Lung (tissue), 12 donors: ENCODE measurements around the gene POU5F1. TPM values are rescaled to one million over a fixed set of nuclear protein-coding genes. Genes with fewer than 3 reads are reported as not detected.
"Not testable (repeated sequence)": the region's sequence is repeated elsewhere in the genome, so short reads cannot be mapped to it uniquely, and the experiment has no call there.

Source experiments
- ATAC-seq: fragments of 200-7000 bp; cut with Tn5 transposase; one replicate; pipeline ENCODE4 v1.9.1; 2020; ENCODE audit warnings: moderate number of reproducible peaks; ENCODE audit not compliant: insufficient read depth, low FRiP score
- DNase-seq, 3 donors: peaks; one replicate each; pipeline ENCODE4 v3.0.0-alpha.2; 2013 to 2017
- H3K27ac ChIP-seq, 2 donors: one replicate each; pipeline ENCODE4 v1.5.1; 2013; ENCODE audit warnings: mild to moderate bottlenecking in 2 of 2, moderate library complexity in 2 of 2, control low read depth in 1 of 2, inconsistent platforms in 1 of 2, low read depth in 1 of 2, low read length in 1 of 2
- H3K27me3 ChIP-seq, 3 donors: one replicate each; pipeline ENCODE4 v1.5.1; 2013; ENCODE audit warnings: low read length in 2 of 3; ENCODE audit not compliant: control insufficient read depth in 3 of 3, insufficient read depth in 3 of 3
- H3K36me3 ChIP-seq, 4 donors: one replicate each; pipeline ENCODE4 v1.5.1; 2013; ENCODE audit warnings: low read length in 4 of 4, mild to moderate bottlenecking in 1 of 4, moderate library complexity in 1 of 4; ENCODE audit not compliant: control insufficient read depth in 4 of 4, insufficient read depth in 4 of 4
- H3K4me1 ChIP-seq, 5 donors: one replicate each; pipeline ENCODE4 v1.5.1; 2013; ENCODE audit warnings: low read length in 5 of 5, mild to moderate bottlenecking in 2 of 5, moderate library complexity in 1 of 5; ENCODE audit not compliant: control insufficient read depth in 5 of 5, insufficient read depth in 5 of 5
- H3K4me3 ChIP-seq: one replicate; pipeline ENCODE4 v1.5.1; 2013; ENCODE audit warnings: mild to moderate bottlenecking, control low read depth, moderate library complexity
- H3K9ac ChIP-seq, 2 donors: one replicate each; pipeline ENCODE4 v1.5.1; 2013; ENCODE audit warnings: low read length in 2 of 2, control low read depth in 1 of 2; ENCODE audit not compliant: insufficient read depth in 1 of 2
- H3K9me3 ChIP-seq, 4 donors: one replicate each; pipeline ENCODE4 v1.5.1; 2013; ENCODE audit warnings: low read length in 3 of 4, mild to moderate bottlenecking in 1 of 4, moderate library complexity in 1 of 4; ENCODE audit not compliant: control insufficient read depth in 4 of 4, insufficient read depth in 3 of 4
- CTCF ChIP-seq: IDR thresholded peaks from 2 replicates; pipeline ENCODE4 v1.5.1; 2012; ENCODE audit warnings: mild to moderate bottlenecking; ENCODE audit errors: control extremely low read depth, extremely low read depth
- WGBS, 2 donors: extraction: QIAGEN DNeasy Blood & Tissue Kit; methylation state at CpG; one replicate each; pipeline ENCODE4 v1.1.7; 2013; 5-methylcytosine and 5-hydroxymethylcytosine counted together
- polyA plus RNA-seq, 2 donors: library from polyadenylated mRNA; stranded (reverse); fragments of 200-250 nt; gene quantifications; one replicate each; pipeline ENCODE4 v1.2.1, GENCODE V29; 2013
- total RNA-seq, 2 donors: library from RNA; depleted of rRNA in 1 of 2; stranded (reverse); fragments of >200 nt in 1 of 2; gene quantifications; one replicate each; pipeline ENCODE4 v1.2.1, GENCODE V29; 2014 to 2021
- donor health status: control.
- donor health status: control.
- donor health status: Bipolar disorder and iron deficiency.
- donor health status: healthy.
- donor health status: DM: yes; HTN: yes; CAD: no.

POU5F1 gene
- total and polyA plus RNA-seq, 4 donors = 1.5 to 19.5 (median 2.4) TPM

GRCh38 chr6:31170987-31171671 is 647 bp upstream of the POU5F1 start:
- Histone ChIP-seq H3K27ac (no peak overlapping the region), H3K36me3 (no peaks in the 10 kb centered on the region), H3K27me3 (no peaks in the 10 kb centered on the region), H3K9me3 (no peaks in the 10 kb centered on the region), H3K9ac (no peak overlapping the region), H3K4me1 (peaks cover 0 to 12% (median 0%) of the 10 kb centered on the region in 5 donors), H3K4me3 (no peak overlapping the region)
- WGBS, 2 donors = 95 to 96% methylated on average over 10 of the region's 10 CpGs
- ATAC-seq (no peak), DNase-seq (no peak)
- TF ChIP-seq CTCF = no peak

- not testable (repeated sequence) for ATAC-seq, DNase-seq, H3K4me1 ChIP-seq, H3K9ac ChIP-seq, H3K27ac ChIP-seq, H3K9me3 ChIP-seq, H3K4me3 ChIP-seq, H3K27me3 ChIP-seq, H3K36me3 ChIP-seq
- WGBS, 2 donors = 79 to 80% methylated on average over 21 to 23 of the region's 23 CpGs
Observed at GRCh38 chr6:31169858-31170599, 453 bp downstream of the POU5F1 start.

- no peak for TF ChIP-seq CTCF
- Histone ChIP-seq H3K4me1 (peaks cover 0 to 4% (median 0%) of the 10 kb centered on the region in 5 donors), H3K27ac (no peak overlapping the region), H3K9me3 (no peaks in the 10 kb centered on the region), H3K27me3 (no peaks in the 10 kb centered on the region), H3K36me3 (no peaks in the 10 kb centered on the region), H3K9ac (no peak overlapping the region), H3K4me3 (no peak overlapping the region)
- WGBS, 2 donors = 81 to 84% methylated on average over 10 of the region's 10 CpGs
- DNase-seq (no peak), ATAC-seq (no peak)
Observed at GRCh38 chr6:31169123-31169857, 1.2 kb downstream of the POU5F1 start.

GRCh38 chr6:31168606-31169005 is 1.9 kb downstream of the POU5F1 start:
- no peak for ATAC-seq
- DNase-seq = no peak
- Histone ChIP-seq H3K9me3 (no peaks in the 10 kb centered on the region), H3K36me3 (no peaks in the 10 kb centered on the region), H3K4me3 (no peak overlapping the region), H3K27me3 (no peaks in the 10 kb centered on the region), H3K4me1 (peaks cover 0 to 4% (median 0%) of the 10 kb centered on the region in 5 donors), H3K27ac (no peak overlapping the region), H3K9ac (no peak overlapping the region)
- TF ChIP-seq CTCF = no peak
- 89 to 90% methylated on average over 3 of the region's 3 CpGs for WGBS, 2 donors
